ENCODE measurements around the gene CYFIP2.

The CYFIP2 gene

DNA sequence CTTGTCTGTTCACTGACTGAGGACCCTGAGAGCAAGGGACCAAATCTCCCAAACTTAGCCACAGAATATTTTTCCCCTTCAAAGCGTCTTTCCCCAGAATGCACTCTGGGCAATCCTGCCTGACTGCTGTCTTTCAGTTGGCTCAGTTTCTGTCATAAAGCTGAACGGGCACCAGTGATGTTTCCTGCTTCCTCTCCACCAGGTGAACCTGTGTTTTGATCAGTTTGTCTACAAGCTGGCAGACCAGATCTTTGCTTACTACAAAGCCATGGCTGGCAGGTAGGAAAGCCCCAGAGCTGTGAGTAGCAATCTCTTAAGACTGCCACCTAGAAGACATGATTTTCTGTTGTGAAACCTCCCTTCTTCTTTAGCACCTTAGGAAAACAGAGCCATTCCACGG, 61.8 kb downstream of the CYFIP2 start:
- ChIA-PET POLR2A (no interaction called here), CTCF (interaction anchor here (0.6 to 3.5 kb wide), 40 partner anchors 8 to 1315 kb away, joined by 3 to 32 read pairs (median 5); partner anchors contain the start of genes LSM11 and NIPAL4)
- no peak overlapping the region for H3K4me3 ChIP-seq (ENCODE audit: low read depth, low read length)
- TF ChIP-seq ZNF677 (tag by site-specific recombination; IDR thresholded peaks at IDR 0.05) (no peak), ZNF560 (tag by site-specific recombination; IDR thresholded peaks at IDR 0.05; ENCODE audit: borderline replicate concordance) (no peak), ZNF558 (tag by site-specific recombination; IDR thresholded peaks at IDR 0.05) (no peak), ZNF350 (tag by site-specific recombination; IDR thresholded peaks at IDR 0.05) (no peak)
- TF ChIP-seq, protein P1, sequence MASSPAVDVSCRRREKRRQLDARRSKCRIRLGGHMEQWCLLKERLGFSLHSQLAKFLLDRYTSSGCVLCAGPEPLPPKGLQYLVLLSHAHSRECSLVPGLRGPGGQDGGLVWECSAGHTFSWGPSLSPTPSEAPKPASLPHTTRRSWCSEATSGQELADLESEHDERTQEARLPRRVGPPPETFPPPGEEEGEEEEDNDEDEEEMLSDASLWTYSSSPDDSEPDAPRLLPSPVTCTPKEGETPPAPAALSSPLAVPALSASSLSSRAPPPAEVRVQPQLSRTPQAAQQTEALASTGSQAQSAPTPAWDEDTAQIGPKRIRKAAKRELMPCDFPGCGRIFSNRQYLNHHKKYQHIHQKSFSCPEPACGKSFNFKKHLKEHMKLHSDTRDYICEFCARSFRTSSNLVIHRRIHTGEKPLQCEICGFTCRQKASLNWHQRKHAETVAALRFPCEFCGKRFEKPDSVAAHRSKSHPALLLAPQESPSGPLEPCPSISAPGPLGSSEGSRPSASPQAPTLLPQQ (tag by site-specific recombination; IDR thresholded peaks at IDR 0.05): no peak
- TF ChIP-seq, protein P2, sequence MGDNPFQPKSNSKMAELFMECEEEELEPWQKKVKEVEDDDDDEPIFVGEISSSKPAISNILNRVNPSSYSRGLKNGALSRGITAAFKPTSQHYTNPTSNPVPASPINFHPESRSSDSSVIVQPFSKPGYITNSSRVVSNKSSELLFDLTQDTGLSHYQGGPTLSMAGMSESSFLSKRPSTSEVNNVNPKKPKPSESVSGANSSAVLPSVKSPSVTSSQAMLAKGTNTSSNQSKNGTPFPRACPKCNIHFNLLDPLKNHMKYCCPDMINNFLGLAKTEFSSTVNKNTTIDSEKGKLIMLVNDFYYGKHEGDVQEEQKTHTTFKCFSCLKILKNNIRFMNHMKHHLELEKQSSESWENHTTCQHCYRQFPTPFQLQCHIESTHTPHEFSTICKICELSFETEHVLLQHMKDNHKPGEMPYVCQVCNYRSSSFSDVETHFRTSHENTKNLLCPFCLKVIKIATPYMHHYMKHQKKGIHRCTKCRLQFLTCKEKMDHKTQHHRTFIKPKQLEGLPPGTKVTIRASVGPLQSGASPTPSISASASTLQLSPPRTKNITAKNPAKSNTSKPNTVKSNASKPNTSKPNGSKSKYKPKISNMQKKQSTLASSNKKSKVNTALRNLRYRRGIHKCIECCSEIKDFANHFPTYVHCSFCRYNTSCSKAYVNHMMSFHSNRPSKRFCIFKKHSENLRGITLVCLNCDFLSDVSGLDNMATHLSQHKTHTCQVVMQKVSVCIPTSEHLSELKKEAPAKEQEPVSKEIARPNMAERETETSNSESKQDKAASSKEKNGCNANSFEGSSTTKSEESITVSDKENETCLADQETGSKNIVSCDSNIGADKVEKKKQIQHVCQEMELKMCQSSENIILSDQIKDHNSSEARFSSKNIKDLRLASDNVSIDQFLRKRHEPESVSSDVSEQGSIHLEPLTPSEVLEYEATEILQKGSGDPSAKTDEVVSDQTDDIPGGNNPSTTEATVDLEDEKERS (tag by site-specific recombination; IDR thresholded peaks at IDR 0.05): no peak
- H3K27ac ChIP-seq (ENCODE audit: extremely low read depth, low read depth, low read length): no peak overlapping the region
- H3K36me3 ChIP-seq (ENCODE audit: control insufficient read depth in 2 of 2, insufficient read depth in 1 of 2, low read length in 2 of 2): peaks cover 30 to 87% of the 10 kb centered on the region in 2 experiments
- no peaks in the 10 kb centered on the region for H3K9me3 ChIP-seq (ENCODE audit: control insufficient read depth, insufficient read depth, low read depth, low read length)
- H3K4me1 ChIP-seq (ENCODE audit: control insufficient read depth, insufficient read depth, low read length): no peaks in the 10 kb centered on the region

DNA sequence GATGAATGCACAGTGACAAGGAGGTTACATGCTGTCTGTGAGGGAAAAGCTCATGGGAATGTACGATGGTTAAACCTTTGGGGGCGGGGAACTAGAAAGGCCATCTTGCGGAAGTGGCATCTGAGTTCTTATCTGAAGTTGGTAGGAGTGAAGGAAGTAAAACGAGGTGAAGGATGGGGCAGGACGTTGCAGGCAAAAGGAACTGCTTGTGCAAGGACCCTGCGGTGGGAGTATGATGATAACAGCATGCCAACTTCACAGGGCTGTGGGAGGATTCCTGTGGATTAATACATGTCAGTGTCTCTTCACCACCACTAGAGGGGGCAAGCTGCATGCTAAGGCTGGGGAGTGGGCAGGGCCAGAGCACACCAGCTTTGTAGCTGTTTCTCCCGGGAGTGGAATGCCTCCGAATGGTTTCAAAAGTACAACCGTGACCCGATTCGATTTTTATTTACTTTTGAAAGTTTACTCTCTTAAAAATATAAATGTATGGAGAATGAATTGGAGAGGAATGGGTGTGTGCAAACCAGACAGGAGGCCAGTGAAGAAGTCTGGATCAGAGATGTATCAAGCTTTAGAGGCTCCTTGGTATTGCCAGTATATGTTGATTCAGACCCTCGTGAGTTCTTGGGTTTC, 62.5 kb downstream of the CYFIP2 start:
- H3K36me3 ChIP-seq (ENCODE audit: control insufficient read depth in 2 of 2, insufficient read depth in 1 of 2, low read length in 2 of 2): peaks cover 34 to 87% of the 10 kb centered on the region in 2 experiments
- H3K4me3 ChIP-seq (ENCODE audit: low read depth, low read length): no peak overlapping the region
- POLR2A ChIA-PET: no interaction called here
- TF ChIP-seq ZNF248 (tag by site-specific recombination; IDR thresholded peaks at IDR 0.05) (no peak), ZNF843 (tag by site-specific recombination; IDR thresholded peaks at IDR 0.05) (no peak), YY2 (tag by site-specific recombination; IDR thresholded peaks at IDR 0.05) (no peak), KLF16 (tag by site-specific recombination; IDR thresholded peaks at IDR 0.05) (no peak), ZNF311 (tag by site-specific recombination; IDR thresholded peaks at IDR 0.05; ENCODE audit: borderline replicate concordance) (no peak), ZNF423 (tag by site-specific recombination; IDR thresholded peaks at IDR 0.05) (no peak), ZNF184 (tag by site-specific recombination; IDR thresholded peaks at IDR 0.05) (no peak), ZNF2 (tag by site-specific recombination; IDR thresholded peaks at IDR 0.05) (0 out of 2 replicates have a peak, but pooled peaks have one; percentile 19), ZNF777 (tag by site-specific recombination; IDR thresholded peaks at IDR 0.05; ENCODE audit: borderline replicate concordance) (no peak), ZNF660 (tag by site-specific recombination; IDR thresholded peaks at IDR 0.05) (peak; percentile 67; the same call in 1 of the 2 replicates), ZNF555 (tag by site-specific recombination; conservative IDR thresholded peaks at IDR 0.05) (no peak), SCRT2 (tag by site-specific recombination; IDR thresholded peaks at IDR 0.05) (no peak), PRDM1 (tag by site-specific recombination; IDR thresholded peaks at IDR 0.05) (peak; percentile 21; the same call in 1 of the 2 replicates)
- TF ChIP-seq, protein P3, sequence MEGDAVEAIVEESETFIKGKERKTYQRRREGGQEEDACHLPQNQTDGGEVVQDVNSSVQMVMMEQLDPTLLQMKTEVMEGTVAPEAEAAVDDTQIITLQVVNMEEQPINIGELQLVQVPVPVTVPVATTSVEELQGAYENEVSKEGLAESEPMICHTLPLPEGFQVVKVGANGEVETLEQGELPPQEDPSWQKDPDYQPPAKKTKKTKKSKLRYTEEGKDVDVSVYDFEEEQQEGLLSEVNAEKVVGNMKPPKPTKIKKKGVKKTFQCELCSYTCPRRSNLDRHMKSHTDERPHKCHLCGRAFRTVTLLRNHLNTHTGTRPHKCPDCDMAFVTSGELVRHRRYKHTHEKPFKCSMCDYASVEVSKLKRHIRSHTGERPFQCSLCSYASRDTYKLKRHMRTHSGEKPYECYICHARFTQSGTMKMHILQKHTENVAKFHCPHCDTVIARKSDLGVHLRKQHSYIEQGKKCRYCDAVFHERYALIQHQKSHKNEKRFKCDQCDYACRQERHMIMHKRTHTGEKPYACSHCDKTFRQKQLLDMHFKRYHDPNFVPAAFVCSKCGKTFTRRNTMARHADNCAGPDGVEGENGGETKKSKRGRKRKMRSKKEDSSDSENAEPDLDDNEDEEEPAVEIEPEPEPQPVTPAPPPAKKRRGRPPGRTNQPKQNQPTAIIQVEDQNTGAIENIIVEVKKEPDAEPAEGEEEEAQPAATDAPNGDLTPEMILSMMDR (tag by site-specific recombination; IDR thresholded peaks at IDR 0.05): peak; percentile 79
- TF ChIP-seq, protein P4, sequence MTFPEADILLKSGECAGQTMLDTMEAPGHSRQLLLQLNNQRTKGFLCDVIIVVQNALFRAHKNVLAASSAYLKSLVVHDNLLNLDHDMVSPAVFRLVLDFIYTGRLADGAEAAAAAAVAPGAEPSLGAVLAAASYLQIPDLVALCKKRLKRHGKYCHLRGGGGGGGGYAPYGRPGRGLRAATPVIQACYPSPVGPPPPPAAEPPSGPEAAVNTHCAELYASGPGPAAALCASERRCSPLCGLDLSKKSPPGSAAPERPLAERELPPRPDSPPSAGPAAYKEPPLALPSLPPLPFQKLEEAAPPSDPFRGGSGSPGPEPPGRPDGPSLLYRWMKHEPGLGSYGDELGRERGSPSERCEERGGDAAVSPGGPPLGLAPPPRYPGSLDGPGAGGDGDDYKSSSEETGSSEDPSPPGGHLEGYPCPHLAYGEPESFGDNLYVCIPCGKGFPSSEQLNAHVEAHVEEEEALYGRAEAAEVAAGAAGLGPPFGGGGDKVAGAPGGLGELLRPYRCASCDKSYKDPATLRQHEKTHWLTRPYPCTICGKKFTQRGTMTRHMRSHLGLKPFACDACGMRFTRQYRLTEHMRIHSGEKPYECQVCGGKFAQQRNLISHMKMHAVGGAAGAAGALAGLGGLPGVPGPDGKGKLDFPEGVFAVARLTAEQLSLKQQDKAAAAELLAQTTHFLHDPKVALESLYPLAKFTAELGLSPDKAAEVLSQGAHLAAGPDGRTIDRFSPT (tag by site-specific recombination; IDR thresholded peaks at IDR 0.05): no peak
- TF ChIP-seq, protein P5, sequence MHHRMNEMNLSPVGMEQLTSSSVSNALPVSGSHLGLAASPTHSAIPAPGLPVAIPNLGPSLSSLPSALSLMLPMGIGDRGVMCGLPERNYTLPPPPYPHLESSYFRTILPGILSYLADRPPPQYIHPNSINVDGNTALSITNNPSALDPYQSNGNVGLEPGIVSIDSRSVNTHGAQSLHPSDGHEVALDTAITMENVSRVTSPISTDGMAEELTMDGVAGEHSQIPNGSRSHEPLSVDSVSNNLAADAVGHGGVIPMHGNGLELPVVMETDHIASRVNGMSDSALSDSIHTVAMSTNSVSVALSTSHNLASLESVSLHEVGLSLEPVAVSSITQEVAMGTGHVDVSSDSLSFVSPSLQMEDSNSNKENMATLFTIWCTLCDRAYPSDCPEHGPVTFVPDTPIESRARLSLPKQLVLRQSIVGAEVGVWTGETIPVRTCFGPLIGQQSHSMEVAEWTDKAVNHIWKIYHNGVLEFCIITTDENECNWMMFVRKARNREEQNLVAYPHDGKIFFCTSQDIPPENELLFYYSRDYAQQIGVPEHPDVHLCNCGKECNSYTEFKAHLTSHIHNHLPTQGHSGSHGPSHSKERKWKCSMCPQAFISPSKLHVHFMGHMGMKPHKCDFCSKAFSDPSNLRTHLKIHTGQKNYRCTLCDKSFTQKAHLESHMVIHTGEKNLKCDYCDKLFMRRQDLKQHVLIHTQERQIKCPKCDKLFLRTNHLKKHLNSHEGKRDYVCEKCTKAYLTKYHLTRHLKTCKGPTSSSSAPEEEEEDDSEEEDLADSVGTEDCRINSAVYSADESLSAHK (tag by site-specific recombination; IDR thresholded peaks at IDR 0.05): peak; percentile 50; the same call in 1 of the 2 replicates

More for the DNA sequence above, 62.5 kb downstream of the CYFIP2 start:
- Histone ChIP-seq H3K27ac (ENCODE audit: extremely low read depth, low read depth, low read length) (no peak overlapping the region), H3K4me1 (ENCODE audit: control insufficient read depth, insufficient read depth, low read length) (no peaks in the 10 kb centered on the region), H3K9me3 (ENCODE audit: control insufficient read depth, insufficient read depth, low read depth, low read length) (no peaks in the 10 kb centered on the region)
- CTCF ChIA-PET: interaction anchor here (0.5 to 3.5 kb wide), 45 partner anchors 8 to 1634 kb away, joined by 3 to 32 read pairs (median 4); partner anchors contain the start of genes LSM11 and NIPAL4
